NCI-H510A (cell line): ENCODE measurements around the gene TSR1.
"Not testable (repeated sequence)": the region's sequence is repeated elsewhere in the genome, so short reads cannot be mapped to it uniquely, and the experiment has no call there.

Experiments used
- DNase-seq: peaks from one replicate; lab custom pipeline; 2025; lab: John Stamatoyannopoulos, UW

The TSR1 gene

GRCh38 chr17:2336852-2337543, 741 bp upstream of the TSR1 start, which contains the start of gene SGSM2:
Gene SGSM2 (plus strand): TSS chr17:2337501. CDS start chr17:2337689, 188 bp downstream.
- DNase-seq: peak; percentile 17

GRCh38 chr17:2335726-2336214, 487 bp downstream of the TSR1 start:
- DNase-seq: no peak

GRCh38 chr17:2331303-2331702, 5.0 kb downstream of the TSR1 start:
- no peak for DNase-seq

- no peak for DNase-seq
Measured at GRCh38 chr17:2323629-2324314, 12.5 kb downstream of the TSR1 start.

- no peak for DNase-seq
Measured at GRCh38 chr17:2321399-2321798, 14.9 kb downstream of the TSR1 start.

GRCh38 chr17:2319051-2319450, 17.2 kb downstream of the TSR1 start:
- DNase-seq: no peak

- DNase-seq: no peak
Measured at GRCh38 chr17:2317796-2318195, 18.5 kb downstream of the TSR1 start.

- DNase-seq: not testable (repeated sequence)
Measured at GRCh38 chr17:2316916-2317205, 19.4 kb downstream of the TSR1 start.

- DNase-seq: no peak
Measured at GRCh38 chr17:2312736-2313135, 23.5 kb downstream of the TSR1 start.

- DNase-seq: no peak
Measured at GRCh38 chr17:2309338-2310154, 26.7 kb downstream of the TSR1 start.

GRCh38 chr17:2304931-2305330, 31.3 kb downstream of the TSR1 start:
- DNase-seq: no peak

- peak; percentile 68 for DNase-seq
Measured at GRCh38 chr17:2303204-2304188, 32.8 kb downstream of the TSR1 start, which contains the start of the genes SMG6 and SRR. Gene SMG6 (minus strand): TSS chr17:2303785. CDS start chr17:2303720, 65 bp downstream. Gene SRR (plus strand): TSS chr17:2303950. CDS start chr17:2315561, 11,611 bp downstream.

- no peak for DNase-seq
Measured at GRCh38 chr17:2302778-2303203, 33.5 kb downstream of the TSR1 start.

- no peak for DNase-seq
Measured at GRCh38 chr17:2299756-2300155, 36.5 kb downstream of the TSR1 start.

GRCh38 chr17:2299136-2299535, 37.1 kb downstream of the TSR1 start:
- no peak for DNase-seq

GRCh38 chr17:2297023-2297422, 39.2 kb downstream of the TSR1 start:
- no peak for DNase-seq

GRCh38 chr17:2295575-2295974, 40.7 kb downstream of the TSR1 start:
- no peak for DNase-seq

- no peak for DNase-seq
Measured at GRCh38 chr17:2292100-2292499, 44.2 kb downstream of the TSR1 start.

GRCh38 chr17:2289878-2290478, 46.3 kb downstream of the TSR1 start:
- no peak for DNase-seq

- no peak for DNase-seq
Measured at GRCh38 chr17:2283302-2283701, 53.0 kb downstream of the TSR1 start.
